GM08714 (cell line): ENCODE measurements around the gene IPO5.

Experiments used
- H3K4me3 ChIP-seq: fragments of 200-500 bp; sonication (Bioruptor generic); 2 replicates; pipeline ENCODE4 v1.5.1; 2014; ENCODE audit warnings: mild to moderate bottlenecking, low read length, inconsistent platforms
- ZNF274 ChIP-seq: IDR thresholded peaks from 2 replicates; pipeline ENCODE4 v1.6.1; 2012; ENCODE audit warnings: mild to moderate bottlenecking, low read depth, low read length

Gene IPO5

GRCh38 chr13:98048265-98048664 lies 94.8 kb downstream of the IPO5 start:
- no peak overlapping the region for H3K4me3 ChIP-seq
- no peak for TF ChIP-seq ZNF274

DNA sequence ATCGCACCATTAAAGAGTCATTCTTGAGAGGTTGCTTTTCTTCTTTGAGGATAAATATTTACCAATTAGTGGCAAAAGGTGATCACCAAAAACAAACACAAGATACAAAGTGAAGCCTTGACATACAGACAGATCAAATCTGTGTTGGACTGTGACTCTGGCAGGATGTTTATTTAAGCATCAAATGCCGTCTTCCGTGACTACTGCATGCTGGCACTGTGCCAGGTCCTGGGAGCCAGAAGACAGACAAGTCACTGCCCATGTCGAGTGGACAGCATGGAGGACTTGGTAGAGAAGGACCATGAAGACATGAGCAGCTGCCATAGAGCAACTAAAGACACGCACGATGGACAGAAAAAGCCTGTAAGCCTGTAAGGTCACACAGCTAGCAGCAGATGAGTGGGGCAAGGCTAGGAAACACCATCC lies 96.6 kb downstream of the IPO5 start:
- TF ChIP-seq ZNF274 = no peak

DNA sequence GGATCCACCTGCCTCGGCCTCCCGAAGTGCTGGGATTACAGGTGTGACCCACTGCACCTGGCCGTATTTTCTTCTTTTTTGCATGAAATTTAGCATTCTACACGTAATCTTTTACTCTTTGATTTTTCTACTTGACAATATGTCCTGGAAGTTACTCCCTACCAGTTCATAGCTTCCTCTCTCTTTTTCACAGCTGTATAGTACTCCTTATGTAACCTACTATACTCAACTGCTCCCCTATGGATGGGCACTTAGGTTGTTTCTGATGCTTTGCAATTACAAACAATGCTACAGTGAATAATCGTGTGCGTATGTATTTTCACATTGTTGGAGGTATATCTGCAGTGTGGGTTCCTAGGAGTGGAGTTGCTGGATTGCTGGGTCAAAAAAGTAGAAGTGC lies 98.9 kb downstream of the IPO5 start:
- TF ChIP-seq ZNF274 = no peak
- no peak overlapping the region for H3K4me3 ChIP-seq

More for the DNA sequence above, 96.6 kb downstream of the IPO5 start:
- H3K4me3 ChIP-seq = no peak overlapping the region

DNA sequence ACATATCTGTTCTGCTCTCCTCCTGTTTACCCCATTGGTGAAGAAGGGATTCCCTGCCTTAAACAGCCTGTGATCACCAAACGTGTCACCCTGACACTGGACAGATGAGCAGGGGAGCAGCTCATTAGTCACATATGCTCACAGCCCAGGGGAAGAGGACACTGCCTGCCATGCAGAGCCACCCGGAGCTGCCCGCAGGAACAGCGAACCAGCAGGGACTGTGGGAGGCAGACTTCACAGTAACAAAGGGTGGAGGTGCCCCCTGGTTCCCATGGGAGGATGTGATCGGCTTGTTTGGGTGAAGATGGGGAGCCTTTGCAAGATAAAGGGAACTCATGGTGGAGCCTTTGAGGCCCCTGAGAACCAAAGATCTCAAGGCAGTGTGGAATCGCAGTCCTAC lies 100.8 kb downstream of the IPO5 start:
- TF ChIP-seq ZNF274 = no peak
- H3K4me3 ChIP-seq = no peak overlapping the region

GRCh38 chr13:98055623-98056022 lies 102.1 kb downstream of the IPO5 start:
- no peak for TF ChIP-seq ZNF274
- no peak overlapping the region for H3K4me3 ChIP-seq

GRCh38 chr13:98056839-98057410 lies 103.5 kb downstream of the IPO5 start:
- H3K4me3 ChIP-seq = no peak overlapping the region
- TF ChIP-seq ZNF274 = no peak

DNA sequence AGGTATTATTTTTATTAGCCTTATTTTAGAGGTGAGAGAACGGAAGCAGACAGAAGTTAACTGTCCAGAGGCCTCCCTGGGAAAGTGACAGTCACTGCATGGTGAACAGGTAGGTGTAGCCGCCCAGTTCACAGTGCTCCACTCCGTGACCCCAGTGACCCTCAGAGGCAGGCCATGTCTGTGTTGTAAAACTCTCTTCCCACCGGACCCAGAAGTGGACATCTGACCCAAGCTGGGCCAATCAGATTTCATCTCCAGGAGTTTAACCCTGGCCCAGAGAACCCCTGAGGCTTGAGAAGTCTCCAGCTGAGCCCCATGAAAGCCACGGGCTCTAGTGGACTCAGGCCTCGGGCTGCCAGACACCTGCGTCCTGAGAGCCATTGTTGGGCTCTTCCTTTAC lies 105.8 kb downstream of the IPO5 start:
- no peak overlapping the region for H3K4me3 ChIP-seq
- TF ChIP-seq ZNF274 = no peak

DNA sequence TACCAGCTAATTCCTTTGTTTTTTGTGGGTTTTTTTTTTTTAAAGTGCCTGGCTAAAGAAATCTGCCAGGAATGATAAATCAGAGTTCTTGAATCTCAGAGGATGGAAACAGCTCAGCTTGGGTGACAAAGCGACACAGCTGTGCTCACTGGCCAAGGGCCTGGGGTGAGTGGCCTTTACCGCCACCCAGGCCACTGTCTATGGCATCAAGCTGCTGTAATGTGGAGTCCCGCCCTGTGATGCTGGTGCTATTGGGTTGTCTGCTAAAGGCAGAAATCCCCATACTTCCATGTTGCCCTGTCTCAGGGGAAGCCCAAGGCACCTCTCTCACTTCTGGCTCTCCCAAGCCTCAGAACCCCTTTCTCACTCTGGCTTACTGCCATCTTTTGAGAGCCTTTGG lies 106.8 kb downstream of the IPO5 start:
- no peak for TF ChIP-seq ZNF274
- H3K4me3 ChIP-seq = no peak overlapping the region

DNA sequence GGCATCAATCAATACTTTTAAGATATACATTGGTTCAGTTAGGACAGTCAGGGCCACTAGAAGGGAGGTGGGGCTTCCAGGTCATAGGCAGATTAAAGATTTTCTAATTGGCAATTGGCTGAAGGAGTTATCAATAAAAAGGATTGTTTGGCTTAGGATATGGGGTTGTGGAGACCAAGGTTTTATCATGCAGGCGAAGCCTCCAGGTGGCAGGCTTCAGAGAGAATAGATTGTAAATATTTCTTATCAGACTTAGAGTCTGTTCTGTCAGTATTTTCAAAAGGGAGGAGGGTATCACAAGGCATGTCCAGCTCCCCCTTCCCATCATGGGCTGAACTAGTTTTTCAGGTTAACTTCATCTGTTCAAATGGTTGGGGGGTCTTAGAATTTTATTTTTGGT lies 112.0 kb downstream of the IPO5 start:
- no peak for TF ChIP-seq ZNF274
- H3K4me3 ChIP-seq = no peak overlapping the region

GRCh38 chr13:98066636-98067035 lies 113.2 kb downstream of the IPO5 start:
- TF ChIP-seq ZNF274 = no peak
- H3K4me3 ChIP-seq = no peak overlapping the region

- no peak overlapping the region for H3K4me3 ChIP-seq
- TF ChIP-seq ZNF274 = no peak
Measured at GRCh38 chr13:98068521-98068920, 115.0 kb downstream of the IPO5 start.

DNA sequence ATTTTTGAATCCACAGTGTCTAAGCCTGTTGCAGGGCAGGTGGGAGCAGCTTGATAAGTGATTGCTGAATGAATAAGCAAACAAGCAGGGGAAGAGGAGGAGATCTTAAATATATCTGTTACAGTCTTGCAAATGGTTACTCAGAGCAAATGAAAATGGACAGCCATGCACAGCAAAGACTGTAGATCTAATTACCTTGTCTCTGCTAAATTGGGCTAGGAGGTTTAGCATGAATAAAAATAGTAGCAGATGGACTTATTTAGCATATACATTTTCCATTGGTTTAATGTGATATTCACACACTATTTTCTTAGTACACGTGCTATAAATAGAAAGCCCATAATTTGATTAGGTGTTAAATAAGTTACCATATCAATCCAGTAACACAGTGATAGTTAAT lies 116.5 kb downstream of the IPO5 start:
- TF ChIP-seq ZNF274 = no peak
- H3K4me3 ChIP-seq = no peak overlapping the region

DNA sequence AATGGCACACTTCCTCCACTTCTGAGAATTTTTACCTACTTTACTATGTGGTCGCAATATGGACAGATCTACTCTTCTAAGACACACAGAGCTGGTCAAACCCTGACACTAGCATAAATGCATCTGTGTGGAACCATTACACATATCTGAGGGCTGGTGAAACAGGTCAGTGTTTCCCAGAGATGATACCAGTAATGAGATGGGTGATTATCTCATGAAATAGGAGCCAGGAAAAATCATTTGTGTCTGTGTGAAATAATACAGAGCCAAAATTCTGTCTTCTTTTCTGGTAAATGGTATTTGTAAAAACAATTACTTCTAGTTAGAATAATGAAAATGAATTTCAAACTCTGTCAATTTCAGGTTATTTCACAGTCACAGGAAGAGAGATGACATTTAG lies 117.8 kb downstream of the IPO5 start:
- no peak for TF ChIP-seq ZNF274
- no peak overlapping the region for H3K4me3 ChIP-seq

DNA sequence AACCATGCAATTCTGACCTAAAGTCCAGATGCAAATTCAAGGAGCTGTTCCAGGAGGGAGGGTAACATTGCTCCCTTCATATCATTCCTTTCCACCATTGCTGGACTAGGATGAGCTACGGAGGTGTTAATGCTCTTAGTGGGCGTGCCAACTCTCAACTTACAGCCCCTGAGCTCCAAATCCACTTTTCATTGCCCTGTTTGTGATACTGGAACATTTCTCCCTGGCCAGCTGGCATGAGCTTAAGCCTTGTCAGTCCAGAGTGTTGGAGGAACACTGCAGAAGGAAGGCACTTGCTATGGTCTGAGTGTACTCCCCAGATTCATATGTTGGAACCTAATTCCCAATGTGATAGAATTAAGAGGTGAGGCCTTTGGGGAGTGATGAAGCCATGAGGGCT lies 119.0 kb downstream of the IPO5 start:
- no peak for TF ChIP-seq ZNF274
- no peak overlapping the region for H3K4me3 ChIP-seq
